Gastroesophageal sphincter (tissue), 3 donors: ENCODE results near the gene CCDC150.

ENCODE experiments used
- CTCF ChIP-seq, 4 experiments: fragments of 200-600 bp in 2 of 4; fragments of 450-650 bp in 2 of 4; sonication (generic) in 1 of 4; IDR thresholded peaks; one replicate each; pipeline ENCODE4 v1.5.1; 2017 to 2019; ENCODE audit warnings: antibody characterized with exemption in 4 of 4, mild to moderate bottlenecking in 2 of 4, moderate library complexity in 2 of 4
- EP300 ChIP-seq: sonication (generic); formaldehyde crosslinking; IDR thresholded peaks from one replicate; pipeline ENCODE4 v1.6.1; 2017; ENCODE audit warnings: antibody characterized with exemption, mild to moderate bottlenecking
- POLR2A ChIP-seq, 2 donors: fragments of 450-650 bp; IDR thresholded peaks; one replicate each; pipeline ENCODE4 v1.6.1; 2017; ENCODE audit warnings: antibody characterized with exemption in 2 of 2, mild to moderate bottlenecking in 2 of 2, moderate library complexity in 1 of 2
- POLR2AphosphoS5 ChIP-seq: sonication (generic); formaldehyde crosslinking; IDR thresholded peaks from one replicate; pipeline ENCODE4 v1.6.1; 2017; ENCODE audit warnings: antibody characterized with exemption

- TF ChIP-seq POLR2AphosphoS5 (no peak), CTCF (IDR thresholded peaks at IDR 0.05) (no peak), EP300 (no peak), POLR2A (IDR thresholded peaks at IDR 0.05) (no peak)
Observed at GRCh38 chr2:196649202-196649601, 9.7 kb downstream of the CCDC150 start.
